GM18499 (cell line): ENCODE data around the gene C17orf107.
"Not testable (repeated sequence)": the region's sequence is repeated elsewhere in the genome, so short reads cannot be mapped to it uniquely, and the experiment has no call there.

Experiments used
- ATAC-seq: cut with Tn5 transposase; IDR thresholded peaks from one replicate; pipeline ENCODE4 v1.9.1; 2021; ENCODE audit warnings: moderate number of reproducible peaks; ENCODE audit not compliant: insufficient read depth, unreplicated experiment

C17orf107 gene

GRCh38 chr17:4898351-4898750, 985 bp upstream of the C17orf107 start:
- ATAC-seq = no peak

- no peak for ATAC-seq
Measured at GRCh38 chr17:4898927-4899326, 409 bp upstream of the C17orf107 start.

- no peak for ATAC-seq
Measured at GRCh38 chr17:4900231-4901107, 1.1 kb downstream of the C17orf107 start.

- no peak for ATAC-seq
Measured at GRCh38 chr17:4901108-4901647, 1.8 kb downstream of the C17orf107 start.

GRCh38 chr17:4901648-4902344, 2.5 kb downstream of the C17orf107 start:
- no peak for ATAC-seq

- ATAC-seq = no peak
Measured at GRCh38 chr17:4902540-4902939, 3.2 kb downstream of the C17orf107 start.

- no peak for ATAC-seq
Measured at GRCh38 chr17:4903051-4903818, 3.9 kb downstream of the C17orf107 start, which contains the start of gene CHRNE. Gene CHRNE (minus strand): TSS chr17:4903098. CDS start chr17:4903063, 35 bp downstream.

- not testable (repeated sequence) for ATAC-seq
Measured at GRCh38 chr17:4906642-4907041, 7.3 kb downstream of the C17orf107 start.

- no peak for ATAC-seq
Measured at GRCh38 chr17:4908301-4908700, 9.0 kb downstream of the C17orf107 start.

GRCh38 chr17:4908711-4909496, 9.6 kb downstream of the C17orf107 start:
- no peak for ATAC-seq

- no peak for ATAC-seq
Measured at GRCh38 chr17:4913994-4914393, 14.7 kb downstream of the C17orf107 start.

- ATAC-seq = not testable (repeated sequence)
Measured at GRCh38 chr17:4914551-4914950, 15.2 kb downstream of the C17orf107 start.

- no peak for ATAC-seq
Measured at GRCh38 chr17:4919511-4920047, 20.2 kb downstream of the C17orf107 start.

- ATAC-seq = no peak
Measured at GRCh38 chr17:4920351-4921048, 21.2 kb downstream of the C17orf107 start.

- no peak for ATAC-seq
Measured at GRCh38 chr17:4921320-4921719, 22.0 kb downstream of the C17orf107 start.

GRCh38 chr17:4926577-4927335, 27.4 kb downstream of the C17orf107 start:
- not testable (repeated sequence) for ATAC-seq

GRCh38 chr17:4928881-4929280, 29.5 kb downstream of the C17orf107 start:
- ATAC-seq = no peak

GRCh38 chr17:4931963-4932362, 32.6 kb downstream of the C17orf107 start, which contains the start of gene GP1BA:
Gene GP1BA (plus strand): TSS chr17:4932277. CDS start chr17:4932605, 328 bp downstream.
- no peak for ATAC-seq
